K562 (cell line): ENCODE measurements around the gene CHAD. TPM values are rescaled to one million over a fixed set of nuclear protein-coding genes. Genes with fewer than 3 reads are reported as not detected.
A peak's percentile ranks its signal among the peaks of the same experiment; 100 is the strongest.

ENCODE experiments used
- ATAC-seq: fragments of 200-7000 bp; cut with Tn5 transposase; 3 replicates; pipeline ENCODE4 v1.9.1; 2020; ENCODE audit warnings: moderate library complexity
- BruUV-seq: library from RNA; stranded (reverse); fragments of 400-500 nt; replicated peaks from 2 replicates; lab custom pipeline; 2021; lab: Mats Ljungman, UMichigan
- CTCF ChIA-PET: fragments of 300-600 bp; formaldehyde crosslinking; extraction: SDS; loops from one replicate; lab custom pipeline; 2021; ENCODE audit warnings: low intra/inter-chr PET ratio; lab: Yijun Ruan, JAX
- POLR2A ChIA-PET: fragments of 300-600, 350-650 bp; sonication (Branson Sonifier 250); formaldehyde crosslinking; extraction: SDS; loops from one replicate; lab custom pipeline; 2021; ENCODE audit warnings: antibody characterized with exemption, inconsistent platforms; lab: Yijun Ruan, JAX
- DNase-seq, 4 experiments: peaks; one replicate each; pipeline versions ENCODE4 v3.0.0 to v3.0.0-alpha.2; 2011 to 2018; ENCODE audit warnings: low spot score in 3 of 4, mixed read lengths in 3 of 4; ENCODE audit errors: extremely low read depth in 1 of 4
- FAIRE-seq: peaks from 2 replicates; lab custom pipeline; 2011; peaks lifted over from hg19 to GRCh38; lab: Jason Lieb, UNC
- H2AFZ ChIP-seq: 2 replicates; pipeline ENCODE4 v1.6.0; 2011; ENCODE audit warnings: low read depth, low read length, control low read depth, inconsistent platforms
- H3K27ac ChIP-seq: fragments of 200-600 bp; 3 replicates; pipeline ENCODE4 v1.8.0; 2011; ENCODE audit warnings: low read depth, mild to moderate bottlenecking, control low read depth, inconsistent platforms, low read length, moderate library complexity, mixed read lengths; ENCODE audit errors: extremely low read depth
- H3K27me3 ChIP-seq, 2 experiments: fragments of 300-600 bp in 1 of 2; 2 replicates in 1 of 2; 3 replicates in 1 of 2; pipeline versions ENCODE4 v1.6.0 to v1.8.0; 2011; ENCODE audit warnings: inconsistent platforms in 2 of 2, low read length in 2 of 2, mild to moderate bottlenecking in 1 of 2, mixed read lengths in 1 of 2, moderate library complexity in 1 of 2; ENCODE audit not compliant: control insufficient read depth in 2 of 2, insufficient read depth in 2 of 2
- H3K36me3 ChIP-seq: fragments of 300-600 bp; 3 replicates; pipeline ENCODE4 v1.8.0; 2011; ENCODE audit warnings: mild to moderate bottlenecking, low read length, inconsistent platforms; ENCODE audit not compliant: control insufficient read depth, insufficient read depth
- H3K4me1 ChIP-seq, 2 experiments: fragments of 200-600 bp in 1 of 2; replicated peaks in 1 of 2; 2 replicates in 1 of 2; 3 replicates in 1 of 2; pipeline versions ENCODE4 v1.5.1 to v1.8.0; 2011; ENCODE audit warnings: inconsistent platforms in 2 of 2, low read length in 2 of 2, mild to moderate bottlenecking in 1 of 2, mixed read lengths in 1 of 2, moderate library complexity in 1 of 2; ENCODE audit not compliant: control insufficient read depth in 2 of 2, insufficient read depth in 2 of 2
- H3K4me2 ChIP-seq: 2 replicates; pipeline ENCODE4 v1.6.1; 2011; ENCODE audit warnings: low read length, control low read depth, inconsistent platforms, mixed read lengths; ENCODE audit not compliant: insufficient read depth
- H3K4me3 ChIP-seq: fragments of 200-600 bp; sonication (generic), shearing (Covaris generic); 2 replicates; pipeline ENCODE4 v1.5.1; 2016; ENCODE audit warnings: control low read depth, inconsistent platforms
- H3K79me2 ChIP-seq: fragments of 200-600 bp; 3 replicates; pipeline ENCODE4 v1.8.0; 2011; ENCODE audit warnings: low read length, inconsistent platforms; ENCODE audit not compliant: control insufficient read depth, insufficient read depth
- H3K9ac ChIP-seq, 2 experiments: 2 replicates each; pipeline versions ENCODE4 v1.6.0 to v1.6.1; 2011; ENCODE audit warnings: low read depth in 2 of 2, low read length in 2 of 2, control low read depth in 1 of 2, inconsistent platforms in 1 of 2, mild to moderate bottlenecking in 1 of 2, mixed read lengths in 1 of 2; ENCODE audit not compliant: insufficient read depth in 1 of 2
- H3K9me1 ChIP-seq: one replicate; pipeline ENCODE4 v1.6.0; 2011; ENCODE audit warnings: inconsistent platforms, mild to moderate bottlenecking, low read length, moderate library complexity; ENCODE audit not compliant: control insufficient read depth, insufficient read depth
- H3K9me3 ChIP-seq: replicated peaks from 2 replicates; pipeline ENCODE4 v1.5.1; 2011; ENCODE audit warnings: low read depth, low read length, inconsistent platforms; ENCODE audit not compliant: control insufficient read depth, insufficient read depth
- H4K20me1 ChIP-seq: replicated peaks from 2 replicates; pipeline ENCODE4 v1.6.1; 2011; ENCODE audit warnings: low read length, inconsistent platforms, mixed read lengths; ENCODE audit not compliant: control insufficient read depth, insufficient read depth
- BCOR ChIP-seq: fragments of 450-650 bp; IDR thresholded peaks from 2 replicates; pipeline ENCODE4 v1.6.1; 2016
- FOXJ2 ChIP-seq: fragments of 200-800 bp; sonication (Bioruptor generic); IDR thresholded peaks from 2 replicates; pipeline ENCODE4 v1.6.1; 2016; ENCODE audit warnings: missing genetic modification characterization, missing compliant biosample characterization
- FOXK2 ChIP-seq, 2 experiments: fragments of 450-650 bp; IDR thresholded peaks in 1 of 2; conservative IDR thresholded peaks in 1 of 2; 2 replicates each; pipeline ENCODE4 v1.6.1; 2016; ENCODE audit warnings: low read depth in 2 of 2, mild to moderate bottlenecking in 1 of 2
- KLF1 ChIP-seq: fragments of 450-650 bp; IDR thresholded peaks from 2 replicates; pipeline ENCODE4 v1.6.1; 2016; ENCODE audit warnings: missing genetic modification characterization, missing compliant biosample characterization
- KLF16 ChIP-seq: IDR thresholded peaks from 2 replicates; pipeline ENCODE4 v1.6.1; 2016; ENCODE audit warnings: antibody characterized with exemption
- NR2C2 ChIP-seq, 2 experiments: fragments of 200-800 bp in 1 of 2; sonication (Bioruptor generic) in 1 of 2; sonication (generic) in 1 of 2; formaldehyde crosslinking in 1 of 2; IDR thresholded peaks; 2 replicates each; pipeline versions ENCODE4 v1.6.1 to v1.8.0; 2016 to 2022; ENCODE audit warnings: mild to moderate bottlenecking in 1 of 2, missing compliant biosample characterization in 1 of 2, missing genetic modification characterization in 1 of 2, missing genetic modification reagents in 1 of 2
- NUFIP1 ChIP-seq: fragments of 450-650 bp; IDR thresholded peaks from 2 replicates; pipeline ENCODE4 v1.6.1; 2018; ENCODE audit not compliant: partially characterized antibody
- SPI1 ChIP-seq: IDR thresholded peaks from 2 replicates; pipeline ENCODE4 v1.6.1; 2011; ENCODE audit warnings: low read depth, low read length, control low read depth, borderline replicate concordance
- TRIM28 ChIP-seq: fragments of 450-650 bp; IDR thresholded peaks from 2 replicates; pipeline ENCODE4 v1.6.1; 2017
- ZFP30 ChIP-seq: fragments of 250-450 bp; sonication (Bioruptor Pico); IDR thresholded peaks from 2 replicates; pipeline ENCODE4 v1.8.0; 2022; ENCODE audit warnings: moderate library complexity, mild to moderate bottlenecking, inconsistent platforms, borderline replicate concordance
- ZNF146 ChIP-seq: IDR thresholded peaks from one replicate; pipeline ENCODE4 v1.6.1; 2018; ENCODE audit warnings: missing compliant biosample characterization; ENCODE audit not compliant: unreplicated experiment
- ZNF384 ChIP-seq: IDR thresholded peaks from 2 replicates; pipeline ENCODE4 v1.6.1; 2012; ENCODE audit warnings: low read depth, low read length, improper control_type of control experiment
- WGBS: fragments of 100-300 bp; shearing (Covaris generic); methylation state at CpG from one replicate; pipeline ENCODE4 v1.1.6; 2016; ENCODE audit warnings: low coverage, mixed read lengths; ENCODE audit not compliant: insufficient coverage; ENCODE audit errors: missing lambda C conversion rate; 5-methylcytosine and 5-hydroxymethylcytosine counted together
- in situ Hi-C: fragments of 300-500 bp; cut with MboI; formaldehyde crosslinking; loops from 4 replicates; pipeline ENCODE4 v1.15.0; 2018; ENCODE audit warnings: inconsistent platforms, mixed read lengths
- intact Hi-C: fragments of 100-400 bp; cut with micrococcal nuclease; formaldehyde crosslinking; loops from 2 replicates; pipeline ENCODE4 v1.14.2; 2022
- polyA plus RNA-seq, 8 experiments: library from polyadenylated mRNA; depleted of rRNA in 4 of 8; stranded (reverse) in 5 of 8; unstranded in 3 of 8; fragments of >200 nt; fragmentation: Nextera tagmentation in 2 of 8; fragmentation: Illumina TruSeq in 1 of 8; extraction: Ambion mirVana in 2 of 8; extraction: Trizol in 1 of 8; gene quantifications; 2 replicates each; pipeline versions ENCODE4 v1.2.1 to v1.2.3, GENCODE V29; 2011 to 2014; ENCODE audit warnings: inconsistent platforms in 1 of 8, missing spikeins in 1 of 8
- total RNA-seq, 7 experiments: library from RNA; depleted of rRNA in 6 of 7; stranded (reverse); fragments of >200 nt in 6 of 7; fragmentation: Illumina TruSeq in 2 of 7; extraction: Trizol in 2 of 7; gene quantifications; 2 replicates each; pipeline versions ENCODE4 v1.2.1 to v1.2.3, GENCODE V29; 2011 to 2021; ENCODE audit warnings: low replicate concordance in 1 of 7
- TF ChIP-seq, protein P1 (sequence below), 2 experiments: IDR thresholded peaks in 1 of 2; conservative IDR thresholded peaks in 1 of 2; 2 replicates each; pipeline ENCODE4 v1.6.1; 2016; ENCODE audit warnings: low read depth in 2 of 2, mild to moderate bottlenecking in 1 of 2, missing compliant biosample characterization in 1 of 2, missing genetic modification characterization in 1 of 2, moderate library complexity in 1 of 2
- TF ChIP-seq, protein P2 (sequence below), 2 experiments: fragments of 450-650 bp; conservative IDR thresholded peaks; 2 replicates each; pipeline ENCODE4 v1.6.1; 2017; ENCODE audit warnings: mild to moderate bottlenecking in 2 of 2, moderate library complexity in 2 of 2
- TF ChIP-seq, protein P3 (sequence below): fragments of 450-650 bp; IDR thresholded peaks from 2 replicates; pipeline ENCODE4 v1.6.1; 2017; ENCODE audit warnings: mild to moderate bottlenecking, moderate library complexity

The CHAD gene
- total and polyA plus RNA-seq, 9 of the 15 experiments (the other 6 are each of a cell fraction or from before 2014, with no cell fraction given), result not detected

DNA sequence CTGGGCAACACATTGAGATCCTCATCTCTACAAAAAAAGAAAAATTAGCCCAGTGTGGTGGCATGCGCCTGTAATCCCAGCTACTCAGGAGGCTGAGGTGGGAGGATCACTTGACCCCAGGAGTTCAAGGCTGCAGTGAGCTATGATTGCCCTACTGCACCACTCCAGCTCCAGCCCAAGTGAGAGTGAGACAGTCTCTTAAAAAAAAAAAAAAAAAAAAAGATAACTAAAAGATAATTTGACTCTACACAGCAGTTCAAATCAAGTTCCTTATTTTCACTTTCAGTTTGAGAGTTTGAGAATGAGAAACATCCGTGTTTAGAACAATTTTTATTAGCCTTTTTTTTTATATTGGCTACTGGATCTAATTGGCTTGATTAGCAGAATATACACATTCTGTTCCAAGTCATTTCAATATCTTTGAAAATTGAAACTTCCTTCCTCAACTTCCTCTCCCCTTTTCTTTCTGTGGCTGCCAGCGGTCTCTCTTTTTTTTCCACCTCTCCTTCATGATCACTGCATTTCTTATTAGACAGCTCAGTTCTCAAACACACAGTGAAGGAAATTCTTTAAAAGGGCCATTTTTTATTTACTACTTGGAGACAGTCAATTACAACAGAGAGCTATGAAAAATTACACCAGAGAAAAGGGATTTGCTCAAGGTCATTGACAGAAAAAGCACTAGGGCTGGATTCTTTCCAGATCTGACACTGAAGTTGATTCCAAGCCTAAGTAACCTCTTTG lies 47.2 kb downstream of the CHAD start:
- peak overlapping the region in 1 of 2 experiments; percentile 58; a peak in 2 of 4 replicates for H3K9ac ChIP-seq
- 14% methylated on average over 3 of the region's 3 CpGs for WGBS
- peak; percentile 25 for ATAC-seq
- TF ChIP-seq, protein P1, sequence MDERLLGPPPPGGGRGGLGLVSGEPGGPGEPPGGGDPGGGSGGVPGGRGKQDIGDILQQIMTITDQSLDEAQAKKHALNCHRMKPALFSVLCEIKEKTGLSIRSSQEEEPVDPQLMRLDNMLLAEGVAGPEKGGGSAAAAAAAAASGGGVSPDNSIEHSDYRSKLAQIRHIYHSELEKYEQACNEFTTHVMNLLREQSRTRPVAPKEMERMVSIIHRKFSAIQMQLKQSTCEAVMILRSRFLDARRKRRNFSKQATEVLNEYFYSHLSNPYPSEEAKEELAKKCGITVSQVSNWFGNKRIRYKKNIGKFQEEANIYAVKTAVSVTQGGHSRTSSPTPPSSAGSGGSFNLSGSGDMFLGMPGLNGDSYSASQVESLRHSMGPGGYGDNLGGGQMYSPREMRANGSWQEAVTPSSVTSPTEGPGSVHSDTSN (CRISPR knock-in tag; IDR thresholded peaks at IDR 0.05; ENCODE audit: low read depth), result no peak
- TF ChIP-seq, protein P1 (tag; conservative IDR thresholded peaks at IDR 0.05; ENCODE audit: low read depth), result 0 out of 2 replicates have a peak, but pooled peaks have one; percentile 10
- no peak for TF ChIP-seq TRIM28
- no peak for TF ChIP-seq ZNF146 (CRISPR knock-in tag)
- peak; percentile 70; the same call in 1 of the 2 replicates for TF ChIP-seq ZNF384
- no peak for TF ChIP-seq KLF1 (tag)
- TF ChIP-seq SPI1, result 0 out of 2 replicates have a peak, but pooled peaks have one; percentile 29
- TF ChIP-seq, protein P2, sequence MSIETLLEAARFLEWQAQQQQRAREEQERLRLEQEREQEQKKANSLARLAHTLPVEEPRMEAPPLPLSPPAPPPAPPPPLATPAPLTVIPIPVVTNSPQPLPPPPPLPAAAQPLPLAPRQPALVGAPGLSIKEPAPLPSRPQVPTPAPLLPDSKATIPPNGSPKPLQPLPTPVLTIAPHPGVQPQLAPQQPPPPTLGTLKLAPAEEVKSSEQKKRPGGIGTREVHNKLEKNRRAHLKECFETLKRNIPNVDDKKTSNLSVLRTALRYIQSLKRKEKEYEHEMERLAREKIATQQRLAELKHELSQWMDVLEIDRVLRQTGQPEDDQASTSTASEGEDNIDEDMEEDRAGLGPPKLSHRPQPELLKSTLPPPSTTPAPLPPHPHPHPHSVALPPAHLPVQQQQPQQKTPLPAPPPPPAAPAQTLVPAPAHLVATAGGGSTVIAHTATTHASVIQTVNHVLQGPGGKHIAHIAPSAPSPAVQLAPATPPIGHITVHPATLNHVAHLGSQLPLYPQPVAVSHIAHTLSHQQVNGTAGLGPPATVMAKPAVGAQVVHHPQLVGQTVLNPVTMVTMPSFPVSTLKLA (conservative IDR thresholded peaks at IDR 0.05), result 0 out of 4 replicates have a peak, but pooled peaks of 1 of the 2 experiments have one; percentile 21
- TF ChIP-seq NR2C2 (CRISPR knock-in tag; IDR thresholded peaks at IDR 0.05), result no peak
- TF ChIP-seq NR2C2 (tag; IDR thresholded peaks at IDR 0.05), result peak; percentile 74
- peak in 1 of 2 experiments; percentile 34; a peak in 2 of 4 replicates for TF ChIP-seq FOXK2 (conservative IDR thresholded peaks at IDR 0.05 in 1 of 2, IDR thresholded peaks at IDR 0.05 in 1 of 2; ENCODE audit: low read depth in 2 of 2)
- TF ChIP-seq FOXJ2, result 0 out of 2 replicates have a peak, but pooled peaks have one; percentile 37
- TF ChIP-seq, protein P3, sequence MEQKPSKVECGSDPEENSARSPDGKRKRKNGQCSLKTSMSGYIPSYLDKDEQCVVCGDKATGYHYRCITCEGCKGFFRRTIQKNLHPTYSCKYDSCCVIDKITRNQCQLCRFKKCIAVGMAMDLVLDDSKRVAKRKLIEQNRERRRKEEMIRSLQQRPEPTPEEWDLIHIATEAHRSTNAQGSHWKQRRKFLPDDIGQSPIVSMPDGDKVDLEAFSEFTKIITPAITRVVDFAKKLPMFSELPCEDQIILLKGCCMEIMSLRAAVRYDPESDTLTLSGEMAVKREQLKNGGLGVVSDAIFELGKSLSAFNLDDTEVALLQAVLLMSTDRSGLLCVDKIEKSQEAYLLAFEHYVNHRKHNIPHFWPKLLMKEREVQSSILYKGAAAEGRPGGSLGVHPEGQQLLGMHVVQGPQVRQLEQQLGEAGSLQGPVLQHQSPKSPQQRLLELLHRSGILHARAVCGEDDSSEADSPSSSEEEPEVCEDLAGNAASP, result no peak
- peak; percentile 54; the same call in 1 of the 2 replicates for TF ChIP-seq BCOR
- TF ChIP-seq KLF16, result no peak
- TF ChIP-seq ZFP30 (CRISPR knock-in tag), result no peak
- TF ChIP-seq NUFIP1, result no peak

More for the DNA sequence above, 47.2 kb downstream of the CHAD start:
- no peaks in the 10 kb centered on the region for H3K9me1 ChIP-seq
- H3K27ac ChIP-seq, result peak overlapping the region; percentile 68; the same call in 1 of the 3 replicates
- FAIRE-seq (peak; percentile 37), DNase-seq (peak in 1 of 4 experiments; percentile 25)
- CTCF ChIA-PET, result no interaction called here
- peak overlapping the region; percentile 17; the same call in 1 of the 2 replicates for H3K4me3 ChIP-seq
- H3K79me2 ChIP-seq, result no peaks in the 10 kb centered on the region
- no peaks in the 10 kb centered on the region for H3K9me3 ChIP-seq
- H3K27me3 ChIP-seq, result no peaks in the 10 kb centered on the region
- in situ Hi-C loops, result no loop called here
- peaks cover 22 to 29% of the 10 kb centered on the region in 2 experiments for H3K4me1 ChIP-seq
- no peaks in the 10 kb centered on the region for H4K20me1 ChIP-seq
- POLR2A ChIA-PET, result interaction anchor here (1.0 to 1.8 kb wide), 4 partner anchors 8 to 270 kb away, joined by 3 to 5 read pairs (median 4); partner anchors contain the start of gene LRRC59
- peak overlapping the region; percentile 23; the same call in 1 of the 2 replicates for H3K4me2 ChIP-seq
- H3K36me3 ChIP-seq, result no peaks in the 10 kb centered on the region
- intact Hi-C loops, result no loop called here
- BruUV-seq, result no TSS peak
- H2AFZ ChIP-seq, result peak overlapping the region; percentile 86
